Thyroid gland (tissue), 4 donors: ENCODE measurements around the gene CRYGA.

Experiments used
- CTCF ChIP-seq, 6 experiments: fragments of 200-600 bp in 3 of 6; fragments of 450-650 bp in 3 of 6; sonication (generic) in 3 of 6; IDR thresholded peaks; one replicate each; pipeline ENCODE4 v1.5.1; 2016 to 2019; ENCODE audit warnings: antibody characterized with exemption in 6 of 6, mild to moderate bottlenecking in 2 of 6, inconsistent platforms in 1 of 6, moderate library complexity in 1 of 6
- POLR2A ChIP-seq, 2 donors: fragments of 450-650 bp; IDR thresholded peaks; one replicate each; pipeline ENCODE4 v1.6.1; 2017; ENCODE audit warnings: antibody characterized with exemption in 2 of 2, mild to moderate bottlenecking in 2 of 2, moderate library complexity in 1 of 2

GRCh38 chr2:208175069-208175839 lies 11.9 kb upstream of the CRYGA start:
- TF ChIP-seq POLR2A (IDR thresholded peaks at IDR 0.05): no peak
- peak; percentile 46 to 89 (median 64) for TF ChIP-seq CTCF (IDR thresholded peaks at IDR 0.05)
